Choroid plexus epithelial cell (primary cell): ENCODE data around the gene LY6G5C.

Source experiments
- DNase-seq: peaks from one replicate; pipeline ENCODE4 v3.0.0-alpha.2; 2010; ENCODE audit warnings: low read depth
- H3K4me3 ChIP-seq: 2 replicates; pipeline ENCODE4 v1.5.1; 2011; ENCODE audit warnings: low read depth, mild to moderate bottlenecking, control low read depth, low read length, moderate library complexity
- TF ChIP-seq, protein P1 (sequence below): conservative IDR thresholded peaks from 2 replicates; pipeline ENCODE4 v1.5.1; 2011; ENCODE audit warnings: low read depth, mild to moderate bottlenecking, control low read depth, inconsistent platforms, low read length, moderate library complexity

Gene LY6G5C

DNA sequence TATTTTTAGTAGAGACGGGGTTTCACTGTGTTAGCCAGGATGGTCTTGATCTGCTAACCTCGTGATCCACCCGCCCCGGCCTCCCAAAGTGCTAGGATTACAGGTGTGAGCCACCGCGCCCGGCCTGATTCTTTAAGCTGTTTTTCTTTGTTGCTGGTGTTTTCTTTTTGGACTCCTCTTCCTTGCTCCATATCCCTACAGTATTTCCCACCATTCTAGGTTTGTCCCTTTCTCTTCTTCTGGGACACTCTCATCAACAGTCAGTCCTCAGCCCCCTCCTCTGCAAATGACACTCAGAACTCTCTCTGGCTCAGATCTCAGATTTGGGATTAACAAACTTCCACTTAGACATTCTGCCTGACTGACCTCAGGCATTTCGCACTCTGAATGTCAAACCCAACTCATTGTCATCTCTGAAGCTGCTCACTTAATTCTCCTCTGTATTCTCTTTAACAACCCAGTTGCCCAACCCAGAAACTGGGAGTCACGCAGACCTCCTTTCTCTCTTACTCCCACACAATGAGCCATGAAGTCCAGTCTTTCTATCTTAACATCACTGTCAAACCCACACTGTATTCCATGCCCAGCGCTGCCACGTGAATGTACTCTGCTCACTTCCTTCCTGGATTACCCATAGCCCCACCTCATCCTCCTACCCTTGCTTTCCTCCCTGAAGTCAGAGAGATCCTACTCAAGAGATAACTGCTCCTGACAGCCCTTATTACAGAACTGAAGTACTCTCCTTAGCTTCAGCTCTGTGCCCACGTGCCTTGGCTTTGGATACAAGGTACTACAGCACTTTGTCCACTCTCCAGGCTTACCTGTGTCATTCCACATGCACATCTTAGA is 44.9 kb upstream of the LY6G5C start:
- no peak overlapping the region for H3K4me3 ChIP-seq
- TF ChIP-seq, protein P1, sequence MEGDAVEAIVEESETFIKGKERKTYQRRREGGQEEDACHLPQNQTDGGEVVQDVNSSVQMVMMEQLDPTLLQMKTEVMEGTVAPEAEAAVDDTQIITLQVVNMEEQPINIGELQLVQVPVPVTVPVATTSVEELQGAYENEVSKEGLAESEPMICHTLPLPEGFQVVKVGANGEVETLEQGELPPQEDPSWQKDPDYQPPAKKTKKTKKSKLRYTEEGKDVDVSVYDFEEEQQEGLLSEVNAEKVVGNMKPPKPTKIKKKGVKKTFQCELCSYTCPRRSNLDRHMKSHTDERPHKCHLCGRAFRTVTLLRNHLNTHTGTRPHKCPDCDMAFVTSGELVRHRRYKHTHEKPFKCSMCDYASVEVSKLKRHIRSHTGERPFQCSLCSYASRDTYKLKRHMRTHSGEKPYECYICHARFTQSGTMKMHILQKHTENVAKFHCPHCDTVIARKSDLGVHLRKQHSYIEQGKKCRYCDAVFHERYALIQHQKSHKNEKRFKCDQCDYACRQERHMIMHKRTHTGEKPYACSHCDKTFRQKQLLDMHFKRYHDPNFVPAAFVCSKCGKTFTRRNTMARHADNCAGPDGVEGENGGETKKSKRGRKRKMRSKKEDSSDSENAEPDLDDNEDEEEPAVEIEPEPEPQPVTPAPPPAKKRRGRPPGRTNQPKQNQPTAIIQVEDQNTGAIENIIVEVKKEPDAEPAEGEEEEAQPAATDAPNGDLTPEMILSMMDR: no peak
- DNase-seq: no peak

DNA sequence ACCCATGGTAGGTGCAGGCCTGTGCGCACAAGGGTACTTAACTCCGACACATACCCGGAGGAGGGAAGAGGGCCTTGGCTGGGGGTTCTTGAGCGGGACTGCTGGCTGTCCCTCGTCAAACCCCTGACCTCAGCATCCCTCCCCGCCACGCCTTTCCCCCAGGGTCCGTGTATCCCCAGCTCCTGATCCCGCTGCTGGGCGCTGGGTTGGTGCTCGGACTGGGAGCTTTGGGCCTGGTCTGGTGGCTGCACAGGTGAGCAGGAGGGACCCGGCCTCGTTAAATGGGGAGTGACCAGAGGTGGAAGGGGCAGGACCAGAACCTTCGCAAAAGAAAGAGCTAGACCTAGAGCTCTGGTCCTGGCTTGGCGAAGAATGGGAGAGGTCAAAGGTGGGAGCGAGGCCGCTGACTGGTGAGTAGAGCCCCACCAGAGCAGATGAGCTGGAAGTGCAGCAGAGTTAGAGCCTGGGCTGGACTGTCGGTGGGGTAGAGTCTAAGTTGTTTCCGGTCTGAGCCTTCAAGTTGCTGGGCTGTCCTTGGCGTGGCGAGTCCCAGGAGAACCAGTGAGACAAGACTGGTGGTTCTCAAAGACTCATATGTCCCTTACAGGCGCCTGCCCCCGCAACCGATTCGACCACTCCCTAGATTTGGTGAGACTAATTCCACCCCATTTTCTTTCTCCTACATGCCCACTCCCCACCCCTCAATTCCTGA is 43.3 kb upstream of the LY6G5C start:
- H3K4me3 ChIP-seq: no peak overlapping the region
- TF ChIP-seq, protein P1: no peak
- no peak for DNase-seq

DNA sequence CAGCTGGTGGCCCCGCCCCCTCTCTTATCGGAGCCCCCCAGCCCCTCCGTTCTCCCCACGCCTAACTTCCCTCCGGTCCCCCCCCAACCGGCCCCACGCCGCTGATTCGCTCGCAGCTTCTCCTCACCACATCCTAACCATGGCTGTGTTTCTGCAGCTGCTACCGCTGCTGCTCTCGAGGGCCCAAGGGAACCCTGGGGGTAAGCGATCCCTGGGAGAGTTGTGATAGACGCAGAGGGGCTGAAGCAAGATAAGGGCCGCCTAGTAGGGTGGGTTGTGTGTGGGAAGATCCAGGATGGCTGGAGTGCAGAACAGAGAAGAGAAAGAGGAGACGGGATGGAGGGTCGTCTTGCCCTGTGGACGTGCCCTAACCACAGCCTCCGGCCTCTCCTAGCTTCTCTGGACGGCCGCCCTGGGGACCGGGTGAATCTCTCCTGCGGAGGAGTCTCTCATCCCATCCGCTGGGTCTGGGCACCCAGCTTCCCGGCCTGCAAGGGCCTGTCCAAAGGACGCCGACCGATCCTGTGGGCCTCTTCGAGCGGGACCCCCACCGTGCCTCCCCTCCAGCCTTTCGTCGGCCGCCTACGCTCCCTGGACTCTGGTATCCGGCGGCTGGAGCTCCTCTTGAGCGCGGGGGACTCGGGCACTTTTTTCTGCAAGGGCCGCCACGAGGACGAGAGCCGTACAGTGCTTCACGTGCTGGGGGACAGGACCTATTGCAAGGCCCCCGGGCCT is 42.5 kb upstream of the LY6G5C start, which contains the start of gene MPIG6B:
MPIG6B (plus strand) TSS at position 129 of the 735 bp plus-strand sequence; CDS start at position 140, 11 bp downstream.
- TF ChIP-seq, protein P1: no peak
- no peak within 1 kb of the TSS for H3K4me3 ChIP-seq
- no peak for DNase-seq

DNA sequence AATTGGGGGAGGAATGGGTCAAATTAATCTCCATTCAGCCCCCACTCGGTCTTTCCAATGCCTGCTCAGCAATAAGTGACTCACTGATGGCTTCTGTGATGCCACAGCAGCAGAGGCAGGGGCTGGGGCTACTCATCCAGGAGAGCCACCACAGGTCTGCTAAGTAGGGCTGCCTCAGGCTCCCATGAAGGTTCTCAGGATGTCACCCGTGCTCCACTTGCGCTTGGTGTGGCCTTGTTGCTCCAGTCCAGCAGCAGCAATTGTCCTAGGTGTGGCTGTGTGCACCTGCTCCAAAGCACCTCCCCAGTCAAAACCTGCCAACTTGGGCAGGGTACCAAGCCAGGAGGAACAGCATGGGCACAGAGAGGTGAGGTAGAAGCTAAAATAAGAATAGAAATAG is 41.3 kb upstream of the LY6G5C start:
- no peak for DNase-seq
- TF ChIP-seq, protein P1: no peak
- H3K4me3 ChIP-seq: no peak overlapping the region

DNA sequence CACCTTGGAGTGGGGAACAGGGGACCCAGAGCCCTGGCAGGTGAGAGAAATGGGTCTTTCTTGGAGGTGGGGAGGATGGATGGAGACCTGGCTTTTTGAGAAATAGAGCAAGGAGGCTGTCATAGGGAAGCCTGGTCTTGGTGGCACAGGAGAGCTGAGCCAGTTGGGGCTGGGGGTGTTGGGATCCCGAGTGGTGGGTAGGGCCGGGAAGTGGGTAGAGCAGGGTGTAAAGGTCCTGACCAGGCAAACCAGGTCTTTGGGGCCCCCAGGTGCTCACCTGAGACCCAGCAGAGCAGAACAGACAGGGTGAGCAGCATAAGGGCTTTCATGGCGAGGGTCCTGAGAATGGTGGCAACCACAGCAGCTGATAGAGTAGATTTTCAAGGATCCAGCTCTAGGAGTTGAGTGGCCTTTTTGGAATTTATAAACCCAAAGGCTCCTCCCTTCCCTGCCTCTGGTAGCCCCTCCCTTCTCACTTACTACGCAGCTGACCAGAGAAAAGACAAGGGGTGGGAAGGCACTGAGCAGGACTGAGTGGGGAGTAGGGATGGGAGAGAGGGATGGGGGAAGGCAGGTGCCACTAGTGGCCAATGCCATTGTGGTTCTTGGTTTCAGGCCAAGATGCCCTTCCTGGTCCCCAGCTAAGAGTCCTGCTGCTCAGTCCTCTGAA is 40.6 kb upstream of the LY6G5C start, which contains the start of gene LY6G6C:
LY6G6C (minus strand) TSS at position 396 of the 670 bp plus-strand sequence; CDS start at position 329, 67 bp downstream.
- H3K4me3 ChIP-seq: no peak within 1 kb of the TSS
- no peak for DNase-seq
- TF ChIP-seq, protein P1: no peak

DNA sequence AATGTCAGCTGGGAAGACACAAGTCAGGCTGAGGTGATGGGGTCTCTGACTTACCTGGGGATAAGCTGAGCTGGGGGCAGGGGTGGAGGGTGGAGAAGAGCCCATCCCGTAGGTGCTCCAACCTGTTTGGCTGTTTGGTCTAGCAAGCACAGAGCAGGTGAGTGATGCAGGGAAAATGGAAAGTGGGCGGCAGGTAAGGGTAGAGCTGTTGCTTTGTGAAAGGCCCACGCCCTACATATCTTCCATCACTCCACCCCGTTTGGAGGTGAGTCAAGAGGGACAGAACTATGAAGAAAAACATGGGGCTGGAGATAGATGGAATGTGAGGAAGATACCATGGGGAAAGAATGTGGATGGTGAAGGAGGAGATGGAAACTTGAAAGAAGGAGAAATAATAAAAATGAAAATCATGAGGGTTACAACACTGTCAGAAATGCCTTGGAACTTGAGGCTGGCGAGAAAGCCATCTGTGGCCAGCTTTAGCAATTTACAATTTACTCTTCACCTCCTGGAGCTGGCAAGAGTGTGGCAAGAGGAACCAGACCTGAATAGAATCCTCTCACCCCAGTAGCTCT is 39.4 kb upstream of the LY6G5C start:
- H3K4me3 ChIP-seq: no peak overlapping the region
- no peak for DNase-seq

More for the DNA sequence above, 39.4 kb upstream of the LY6G5C start:
- TF ChIP-seq, protein P1: no peak
